Endodermal cell (in vitro differentiated cells): ENCODE measurements around the gene MTREX. TPM values are rescaled to one million over a fixed set of nuclear protein-coding genes. Genes with fewer than 3 reads are reported as not detected.

Experiments used
- DNase-seq: peaks from one replicate; pipeline ENCODE4 v3.0.0-alpha.2; 2017
- H3K27ac ChIP-seq: 2 replicates; pipeline ENCODE4 v1.5.1; 2013; ENCODE audit warnings: mild to moderate bottlenecking, low read depth, low read length, moderate library complexity
- H3K27me3 ChIP-seq: 2 replicates; pipeline ENCODE4 v1.6.1; 2013; ENCODE audit warnings: mild to moderate bottlenecking, low read length, moderate library complexity; ENCODE audit not compliant: insufficient read depth, control insufficient read depth, poor library complexity, severe bottlenecking
- H3K36me3 ChIP-seq: 2 replicates; pipeline ENCODE4 v1.7.0; 2013; ENCODE audit warnings: mild to moderate bottlenecking, low read length, moderate library complexity; ENCODE audit not compliant: control insufficient read depth, insufficient read depth
- H3K4me1 ChIP-seq: one replicate; pipeline ENCODE4 v1.7.0; 2013; ENCODE audit warnings: low read length; ENCODE audit not compliant: control insufficient read depth, insufficient read depth
- H3K4me3 ChIP-seq: 2 replicates; pipeline ENCODE4 v1.5.1; 2013; ENCODE audit warnings: mild to moderate bottlenecking, low read length, moderate library complexity
- H3K9ac ChIP-seq: 2 replicates; pipeline ENCODE4 v1.6.1; 2013; ENCODE audit warnings: mild to moderate bottlenecking, low read length, moderate library complexity; ENCODE audit not compliant: poor library complexity, severe bottlenecking; ENCODE audit errors: extremely low read depth
- H3K9me3 ChIP-seq: 2 replicates; pipeline ENCODE4 v1.6.1; 2013; ENCODE audit warnings: mild to moderate bottlenecking, low read length, moderate library complexity; ENCODE audit not compliant: control insufficient read depth
- H3K27ac Mint-ChIP-seq: 2 replicates; pipeline ENCODE4 v1.8.0; 2020; ENCODE audit warnings: mixed read lengths
- H3K27me3 Mint-ChIP-seq: 2 replicates; pipeline ENCODE4 v1.8.0; 2021; ENCODE audit warnings: mild to moderate bottlenecking, mixed read lengths; ENCODE audit not compliant: insufficient read depth
- H3K36me3 Mint-ChIP-seq: 2 replicates; pipeline ENCODE4 v1.8.0; 2020; ENCODE audit warnings: low read depth, mixed read lengths
- H3K4me1 Mint-ChIP-seq: 2 replicates; pipeline ENCODE4 v1.8.0; 2020; ENCODE audit warnings: mixed read lengths
- H3K4me3 Mint-ChIP-seq: 2 replicates; pipeline ENCODE4 v1.8.0; 2020; ENCODE audit warnings: mild to moderate bottlenecking, moderate library complexity, mixed read lengths
- H3K9me3 Mint-ChIP-seq: 2 replicates; pipeline ENCODE4 v1.8.0; 2020; ENCODE audit warnings: mild to moderate bottlenecking, mixed read lengths
- CTCF ChIP-seq: fragments of 200-600 bp; sonication (generic); conservative IDR thresholded peaks from 2 replicates; pipeline ENCODE4 v1.5.0; 2021; ENCODE audit warnings: antibody characterized with exemption, mild to moderate bottlenecking
- whole genome bisulfite sequencing, 2 experiments: methylation state at CpG; one replicate each; pipeline versions ENCODE4 v1.1.5 to v1.1.7; 2013; ENCODE audit warnings: missing lambda C conversion rate in 2 of 2, mixed read lengths in 1 of 2; ENCODE audit not compliant: insufficient coverage in 1 of 2, insufficient read length in 1 of 2; 5-methylcytosine and 5-hydroxymethylcytosine counted together
- total RNA-seq, 2 donors: library from RNA; stranded (reverse); fragmentation: NEBNext Ultra II Directional in 1 of 2; extraction: Animal tissue kit (Norgen Biotek cat#: 25700) in 1 of 2; gene quantifications; 2 replicates in 1 of 2; 3 replicates in 1 of 2; pipeline ENCODE4 v1.2.1, GENCODE V29; 2021

The MTREX gene
- total RNA-seq, 2 donors from 2014 or later, result 91.0 to 106 TPM

- H3K27ac Mint-ChIP-seq, result no peak overlapping the region
Observed at GRCh38 chr5:55469839-55470238, 162.1 kb downstream of the MTREX start.

GRCh38 chr5:55470282-55470681, 162.5 kb downstream of the MTREX start:
- H3K36me3 ChIP-seq, result peaks cover 42% of the 10 kb centered on the region
- no peaks in the 10 kb centered on the region for H3K9me3 Mint-ChIP-seq
- H3K27me3 Mint-ChIP-seq, result no peaks in the 10 kb centered on the region
- no peaks in the 10 kb centered on the region for H3K9me3 ChIP-seq
- DNase-seq, result no peak
- H3K27ac Mint-ChIP-seq, result no peak overlapping the region
- WGBS, 2 experiments, result 100% methylated on average over 1 of the region's 1 CpG
- TF ChIP-seq CTCF, result no peak
- H3K4me3 ChIP-seq, result no peak overlapping the region
- no peak overlapping the region for H3K27ac ChIP-seq
- peaks cover 6% of the 10 kb centered on the region for H3K4me1 ChIP-seq
- H3K27me3 ChIP-seq, result no peaks in the 10 kb centered on the region
- H3K4me3 Mint-ChIP-seq, result no peak overlapping the region
- no peak overlapping the region for H3K9ac ChIP-seq
- peaks cover 44% of the 10 kb centered on the region for H3K36me3 Mint-ChIP-seq
- peaks cover 35% of the 10 kb centered on the region for H3K4me1 Mint-ChIP-seq

More at GRCh38 chr5:55469839-55470238, 162.1 kb downstream of the MTREX start:
- peaks cover 31% of the 10 kb centered on the region for H3K4me1 Mint-ChIP-seq
- Histone ChIP-seq H3K27ac (no peak overlapping the region), H3K9ac (no peak overlapping the region), H3K4me1 (peaks cover 6% of the 10 kb centered on the region), H3K9me3 (no peaks in the 10 kb centered on the region), H3K27me3 (no peaks in the 10 kb centered on the region), H3K36me3 (peaks cover 44% of the 10 kb centered on the region), H3K4me3 (no peak overlapping the region)
- DNase-seq, result no peak
- no peak overlapping the region for H3K4me3 Mint-ChIP-seq
- H3K9me3 Mint-ChIP-seq, result no peaks in the 10 kb centered on the region
- TF ChIP-seq CTCF, result no peak
- H3K36me3 Mint-ChIP-seq, result peaks cover 47% of the 10 kb centered on the region
- no peaks in the 10 kb centered on the region for H3K27me3 Mint-ChIP-seq

- Mint-ChIP-seq H3K4me3 (no peak overlapping the region), H3K9me3 (no peaks in the 10 kb centered on the region), H3K27me3 (no peaks in the 10 kb centered on the region), H3K36me3 (peaks cover 35% of the 10 kb centered on the region), H3K4me1 (peaks cover 43% of the 10 kb centered on the region), H3K27ac (no peak overlapping the region)
- H3K4me3 ChIP-seq, result no peak overlapping the region
- DNase-seq, result no peak
- WGBS, 2 experiments, result 94% methylated on average over 1 of the region's 1 CpG; no CpG with 5 or more reads in 1 of the 2 experiments
- TF ChIP-seq CTCF, result no peak
- peaks cover 10% of the 10 kb centered on the region for H3K4me1 ChIP-seq
- H3K27me3 ChIP-seq, result no peaks in the 10 kb centered on the region
- peaks cover 31% of the 10 kb centered on the region for H3K36me3 ChIP-seq
- H3K9me3 ChIP-seq, result no peaks in the 10 kb centered on the region
- no peak overlapping the region for H3K9ac ChIP-seq
- H3K27ac ChIP-seq, result no peak overlapping the region
Observed at GRCh38 chr5:55471468-55471867, 163.7 kb downstream of the MTREX start.
